Measurements from ENCODE around the gene L2HGDH.
A peak's percentile ranks its signal among the peaks of the same experiment; 100 is the strongest.
"Not testable (repeated sequence)": the region's sequence is repeated elsewhere in the genome, so short reads cannot be mapped to it uniquely, and the experiment has no call there.

L2HGDH gene

DNA sequence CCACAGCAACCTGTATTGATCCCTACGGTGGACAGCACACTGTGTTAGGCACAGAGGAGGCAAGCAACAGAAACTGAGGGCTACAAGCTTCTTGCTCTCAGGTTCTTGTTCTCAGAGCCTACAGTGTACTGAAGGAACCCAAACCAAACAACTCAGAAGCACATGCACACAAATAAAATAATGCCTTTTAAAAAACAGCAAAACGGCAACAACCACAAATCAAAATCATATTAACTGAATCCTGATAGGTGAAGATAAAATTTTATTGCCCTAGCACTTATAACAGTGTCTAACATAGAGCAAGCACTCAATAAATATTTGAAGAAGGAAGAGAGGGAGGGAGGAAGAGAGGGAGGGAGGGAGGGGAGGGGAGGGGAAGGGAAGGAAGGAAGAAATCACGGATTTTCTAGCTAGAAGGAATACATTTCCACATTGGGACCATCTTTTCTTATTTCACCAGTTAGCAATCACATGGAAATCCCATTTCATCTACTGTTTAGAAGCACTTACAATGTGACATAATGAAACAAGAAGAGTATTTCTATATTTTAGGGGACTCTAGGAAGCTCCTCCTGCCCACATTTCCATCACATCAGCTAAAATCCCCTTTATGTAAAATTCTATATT is 27.3 kb upstream of the L2HGDH start:
- no peak for DNase-seq (ENCODE audit: low read depth)

DNA sequence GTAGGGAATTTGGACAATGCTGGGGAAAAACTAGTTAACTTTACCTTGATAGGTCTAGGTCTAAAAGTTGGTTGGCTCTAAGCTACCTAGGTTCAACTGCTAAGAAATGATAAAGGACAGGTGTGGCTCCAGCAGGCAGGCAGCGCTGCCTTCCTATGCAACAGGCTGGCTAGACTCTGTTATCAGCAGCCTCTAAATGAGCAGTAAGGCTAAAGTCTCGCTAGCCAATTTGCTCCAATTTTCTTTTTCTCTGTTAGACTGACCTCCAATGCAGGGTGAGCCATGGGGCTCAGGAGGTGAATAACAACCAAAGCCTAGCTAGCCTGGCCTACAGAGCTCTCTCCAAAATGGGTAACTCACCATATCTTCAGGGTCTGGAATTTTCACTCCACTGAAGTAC is 26.6 kb upstream of the L2HGDH start:
- DNase-seq (ENCODE audit: low read depth), result no peak

DNA sequence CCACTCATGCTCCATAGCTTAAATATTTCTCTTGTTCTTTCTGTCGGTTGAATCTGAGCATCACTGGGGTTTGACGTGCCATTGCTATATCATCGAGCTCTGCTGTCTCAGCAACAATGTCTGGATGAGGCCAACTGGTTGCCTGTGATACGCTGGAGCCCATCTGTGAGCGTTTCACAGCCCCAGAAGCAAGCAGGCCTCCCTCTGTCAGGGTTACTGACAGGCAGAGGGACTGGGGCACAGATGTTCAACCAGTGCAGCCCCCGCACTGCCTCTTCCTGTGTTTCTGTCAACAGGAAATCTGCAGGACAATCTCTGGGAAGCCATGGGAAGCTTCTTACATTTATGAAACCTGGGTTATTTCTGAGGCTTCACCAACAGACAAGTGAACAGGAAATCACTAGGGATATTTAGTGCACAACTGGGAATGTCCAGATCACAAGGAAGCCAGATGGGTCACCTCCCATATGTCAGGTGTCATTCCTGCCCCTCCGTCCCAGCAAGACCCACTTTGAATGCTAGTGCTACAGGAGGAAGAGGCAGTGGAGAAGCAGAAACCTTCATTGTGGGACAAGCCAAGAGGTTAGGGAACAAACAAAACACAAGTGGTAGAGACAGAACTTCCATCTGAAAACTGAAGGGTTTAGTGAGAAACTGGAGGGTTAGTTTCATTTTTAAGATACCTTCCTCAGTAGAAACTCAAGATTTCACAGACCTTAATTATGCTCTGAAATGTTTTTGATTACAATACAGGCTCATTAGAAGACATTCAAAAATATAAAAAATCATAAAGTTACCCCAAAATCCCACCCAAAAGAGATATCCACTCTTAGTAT is 24.2 kb upstream of the L2HGDH start:
- DNase-seq (ENCODE audit: low read depth), result no peak

DNA sequence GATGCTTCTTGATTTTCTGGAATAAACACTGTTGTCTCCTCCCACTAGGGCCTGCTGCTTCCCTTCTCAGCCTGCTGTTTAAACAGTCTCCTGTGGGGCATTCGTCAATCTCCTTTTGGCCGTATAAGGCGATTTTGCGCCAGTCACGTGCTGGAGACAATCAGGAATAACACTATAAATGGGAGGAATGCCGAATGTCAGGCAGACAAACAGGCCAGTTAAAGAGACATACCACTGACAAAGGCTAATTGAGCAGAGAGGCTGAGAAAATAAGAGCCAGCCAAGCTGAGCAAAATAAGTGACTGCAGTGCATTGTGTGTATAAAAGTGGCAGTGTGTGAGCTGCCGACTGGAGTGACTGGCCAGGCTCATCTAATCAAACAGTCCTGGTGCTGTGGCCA is 23.4 kb upstream of the L2HGDH start:
- DNase-seq (ENCODE audit: low read depth), result no peak

DNA sequence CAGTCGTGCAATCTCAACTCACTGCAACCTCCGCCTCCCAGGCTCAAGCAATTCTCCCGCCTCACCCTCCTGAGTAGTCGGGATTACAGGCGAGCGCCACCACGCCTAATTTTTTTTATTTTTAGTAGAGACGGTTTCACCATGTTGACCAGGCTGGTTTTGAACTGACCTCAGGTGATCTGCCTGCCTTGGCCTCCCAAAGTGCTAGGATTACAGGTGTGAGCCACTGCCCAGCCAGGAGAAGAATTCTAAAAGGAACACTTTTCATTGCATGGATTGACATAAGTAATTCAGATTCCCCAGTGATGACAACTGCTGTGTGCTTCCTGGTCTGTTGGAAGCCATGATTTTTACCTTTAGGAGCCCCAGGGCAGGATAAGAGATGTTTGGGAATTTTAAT is 22.2 kb upstream of the L2HGDH start:
- no peak for DNase-seq (ENCODE audit: low read depth)

DNA sequence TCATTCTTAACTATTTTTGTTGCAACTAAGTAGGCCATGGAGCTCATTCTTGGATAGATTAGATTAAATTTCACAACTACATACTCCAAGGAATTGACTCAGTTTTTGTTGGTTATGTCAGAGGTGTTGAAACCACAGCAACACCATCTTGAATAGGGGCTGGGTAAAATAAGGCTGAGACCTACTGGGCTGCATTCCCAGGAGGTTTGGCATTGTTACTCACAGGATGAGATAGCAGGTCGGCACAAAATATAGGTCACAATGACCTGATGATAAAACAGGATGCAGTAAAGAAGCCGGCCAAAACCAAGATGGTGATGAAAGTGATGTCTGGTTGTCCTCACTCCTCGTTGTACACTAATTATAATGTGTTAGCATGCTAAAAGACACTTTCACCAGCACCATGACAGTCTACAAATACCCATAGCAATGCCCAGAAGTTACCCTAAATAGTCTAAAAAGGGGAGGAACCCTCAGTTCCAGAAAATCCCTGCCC is 21.0 kb upstream of the L2HGDH start:
- no peak for DNase-seq (ENCODE audit: low read depth)

DNA sequence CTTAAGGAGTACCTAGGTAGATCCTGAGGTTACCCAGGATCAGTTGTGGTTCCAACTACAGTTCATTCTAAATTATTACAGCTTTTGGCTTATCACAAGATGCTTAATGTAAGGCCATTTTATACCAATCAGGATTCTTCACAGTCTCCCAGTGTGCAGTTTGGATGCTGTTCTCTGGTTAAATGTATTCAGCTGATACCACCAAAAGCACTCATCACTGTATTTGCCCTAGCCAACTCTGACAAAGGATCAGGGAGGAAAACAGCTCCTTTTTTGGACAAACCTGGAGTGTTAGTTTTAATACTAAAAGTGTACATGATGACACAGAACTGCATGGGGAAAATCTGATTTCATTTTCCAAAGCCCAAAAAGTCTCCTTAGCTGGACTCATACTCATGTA is 19.6 kb upstream of the L2HGDH start:
- no peak for DNase-seq (ENCODE audit: low read depth)

DNA sequence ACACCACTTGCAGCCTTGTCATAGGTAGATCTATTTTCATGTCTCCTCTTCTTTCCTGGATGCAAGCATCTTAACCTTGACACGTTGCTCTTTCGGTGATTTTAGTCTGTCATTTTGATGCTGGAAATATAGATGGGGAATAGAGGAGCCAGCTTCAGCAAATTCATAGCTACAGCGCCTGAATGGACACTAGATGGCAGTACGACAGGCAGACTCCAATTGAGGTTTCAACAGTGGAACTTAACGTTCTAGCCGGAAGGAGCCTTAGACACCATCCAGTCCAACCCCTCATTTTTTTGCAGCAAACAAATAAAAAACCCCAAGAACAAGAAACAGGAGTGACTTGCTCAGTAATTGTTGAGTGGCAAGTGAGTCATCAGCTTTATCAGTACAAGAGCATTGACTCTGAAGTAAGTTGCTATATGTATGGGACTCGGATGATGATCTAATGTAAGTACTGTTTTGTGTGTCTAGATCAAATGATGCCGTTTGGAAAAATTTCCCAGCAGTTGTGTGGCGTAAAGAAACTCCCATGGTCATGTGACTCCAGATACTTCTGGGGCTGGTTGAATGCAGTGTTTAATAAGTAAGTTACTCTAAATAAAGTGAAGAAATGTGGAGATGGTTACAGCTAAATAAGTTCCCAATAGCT is 9.1 kb upstream of the L2HGDH start:
- DNase-seq (ENCODE audit: low read depth), result peak; percentile 56

DNA sequence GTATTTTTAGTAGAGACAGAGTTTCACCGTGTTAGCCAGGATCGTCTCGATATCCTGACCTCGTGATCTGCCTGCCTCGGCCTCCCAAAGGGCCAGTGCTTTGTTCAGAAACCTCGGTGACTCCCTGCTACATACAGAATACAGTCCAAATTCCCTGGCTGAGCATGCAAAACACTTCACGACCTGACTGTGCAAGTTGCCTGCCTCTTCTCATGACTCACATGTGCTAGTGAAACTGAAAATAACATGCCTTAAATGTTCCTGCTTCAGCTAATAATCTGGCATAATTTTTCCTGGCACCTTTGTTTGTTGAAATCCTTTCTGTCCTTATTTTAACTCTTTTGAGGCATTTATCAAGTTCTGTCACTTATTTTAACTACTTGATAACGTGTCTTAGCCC is 8.3 kb upstream of the L2HGDH start:
- DNase-seq (ENCODE audit: low read depth), result no peak

DNA sequence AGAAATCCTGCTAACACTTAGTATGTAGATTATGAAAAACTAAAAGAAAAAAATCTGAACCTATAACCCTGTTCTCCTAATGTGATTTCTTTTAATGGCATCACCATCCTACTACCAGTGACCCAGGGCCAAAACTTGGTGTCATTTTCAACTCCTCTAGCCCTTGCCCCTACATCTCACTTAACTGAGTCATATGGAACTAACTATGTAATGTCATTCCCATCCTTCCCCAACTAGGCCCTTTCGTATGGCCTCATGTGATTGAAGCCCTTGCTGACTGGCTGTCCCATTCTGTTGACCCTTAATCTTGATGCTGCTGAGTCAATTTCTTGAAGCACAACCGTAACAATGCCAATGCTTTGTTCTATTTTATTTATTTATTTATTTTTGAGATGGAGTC is 7.7 kb upstream of the L2HGDH start:
- DNase-seq (ENCODE audit: low read depth), result no peak

DNA sequence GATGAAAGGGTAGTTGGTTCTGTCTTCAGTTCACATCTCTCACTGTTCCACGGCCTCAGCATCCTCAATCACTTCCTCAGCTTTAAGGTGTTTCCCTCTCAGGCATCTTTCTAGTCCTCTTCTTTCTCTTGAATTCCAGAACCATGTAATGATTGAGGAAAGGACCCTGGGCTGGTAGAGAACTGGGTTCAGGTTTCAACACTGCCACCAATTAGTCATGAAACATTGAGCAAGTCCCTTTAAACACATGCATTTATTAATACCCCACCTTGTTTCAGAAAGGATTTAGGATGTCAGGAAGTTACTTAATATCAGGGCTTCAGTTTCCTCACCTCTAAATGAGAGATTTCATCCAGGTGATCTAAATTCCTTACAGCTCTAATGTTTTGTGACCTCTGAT is 7.3 kb upstream of the L2HGDH start:
- no peak for DNase-seq (ENCODE audit: low read depth)

DNA sequence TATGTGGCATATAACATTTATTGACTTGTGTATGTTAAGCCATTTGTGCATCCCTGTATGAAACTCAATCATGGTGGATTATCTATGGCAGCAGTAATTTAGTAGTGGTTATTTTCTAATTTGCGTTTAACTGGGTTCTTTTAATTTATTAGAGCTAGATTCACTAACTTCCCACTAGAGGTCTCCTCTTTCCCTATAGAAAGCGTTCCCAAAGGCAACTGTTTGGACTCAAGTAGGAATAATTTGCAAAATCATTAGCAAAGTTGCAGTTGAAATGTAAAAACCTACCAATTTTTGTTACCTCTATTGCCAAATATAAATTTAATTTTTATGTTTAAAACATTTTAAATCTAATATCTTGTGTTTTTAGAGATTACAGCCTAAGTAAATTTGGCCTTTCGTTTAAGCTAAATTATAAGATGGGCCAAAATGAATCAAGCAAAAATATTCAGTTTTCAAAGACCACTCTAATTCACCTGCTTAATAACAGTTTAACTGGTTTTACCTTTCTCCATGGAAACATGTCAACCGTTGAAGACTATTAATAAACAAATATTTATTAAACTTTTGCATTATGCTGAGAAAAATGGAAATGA is 6.1 kb upstream of the L2HGDH start:
- DNase-seq (ENCODE audit: low read depth), result no peak

DNA sequence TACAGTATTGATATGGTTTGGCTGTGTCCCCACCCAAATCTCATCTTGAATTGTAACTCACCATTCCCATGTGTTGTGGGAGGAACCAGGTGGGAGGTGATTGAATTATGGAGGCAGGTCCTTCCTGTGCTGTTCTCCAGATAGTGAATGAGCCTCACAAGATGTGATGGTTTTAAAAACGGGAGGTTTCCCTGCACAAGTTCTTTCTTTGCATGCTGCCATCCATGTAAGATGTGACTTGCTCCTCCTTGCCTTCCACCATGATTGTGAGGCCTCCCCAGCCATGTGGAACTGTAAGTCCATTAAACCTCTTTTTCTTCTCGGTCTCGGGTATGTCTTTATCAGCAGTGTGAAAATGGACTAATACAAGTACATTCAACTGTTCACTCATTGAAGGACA is 2.1 kb upstream of the L2HGDH start:
- not testable (repeated sequence) for DNase-seq (ENCODE audit: low read depth)

DNA sequence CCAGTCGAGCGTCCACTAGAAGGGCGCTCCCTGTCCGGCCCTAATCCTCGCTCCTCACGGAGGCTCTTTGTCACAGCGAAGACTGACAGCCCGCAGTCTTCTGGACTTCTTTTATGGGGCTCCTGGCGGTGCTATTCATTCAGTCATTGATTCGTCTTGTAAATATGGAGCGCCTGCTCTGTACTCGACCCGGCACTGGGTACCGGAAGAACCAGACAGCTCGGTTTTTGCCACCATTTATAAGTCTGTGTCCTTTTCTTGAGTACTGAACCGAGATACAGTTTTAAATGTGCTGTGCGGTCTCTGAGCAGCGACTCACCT is 665 bp upstream of the L2HGDH start:
- peak; percentile 47 for DNase-seq (ENCODE audit: low read depth)

DNA sequence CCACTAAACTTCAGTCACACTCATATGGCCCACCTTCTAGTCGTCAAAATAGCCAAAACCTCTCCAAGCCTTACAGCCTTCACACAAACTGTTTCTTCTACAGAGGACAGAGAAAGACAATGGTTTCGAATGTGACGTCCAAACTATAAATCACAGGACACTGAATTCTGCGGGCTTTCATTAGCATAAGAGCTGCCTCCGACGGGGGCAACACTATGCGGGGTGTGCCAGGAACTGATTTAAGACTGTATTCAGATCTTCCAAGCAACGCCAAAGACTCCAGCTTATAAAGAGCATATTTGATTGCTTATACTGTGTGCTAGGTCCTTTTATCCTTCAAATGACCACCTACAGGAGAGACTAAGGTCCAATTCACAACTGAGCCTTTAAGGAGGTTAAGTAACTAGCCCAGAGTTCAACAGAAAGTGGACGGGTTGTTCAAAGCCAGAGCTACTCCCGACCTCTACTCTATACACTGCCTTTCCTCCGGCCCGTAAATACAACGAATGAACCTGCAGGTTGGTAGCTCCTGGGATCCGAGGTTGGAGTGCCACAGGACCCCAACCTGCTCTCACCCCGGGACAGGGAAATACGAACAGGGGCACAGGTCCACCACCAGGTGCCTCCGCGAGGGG is 575 bp downstream of the L2HGDH start:
- DNase-seq (ENCODE audit: low read depth), result no peak

DNA sequence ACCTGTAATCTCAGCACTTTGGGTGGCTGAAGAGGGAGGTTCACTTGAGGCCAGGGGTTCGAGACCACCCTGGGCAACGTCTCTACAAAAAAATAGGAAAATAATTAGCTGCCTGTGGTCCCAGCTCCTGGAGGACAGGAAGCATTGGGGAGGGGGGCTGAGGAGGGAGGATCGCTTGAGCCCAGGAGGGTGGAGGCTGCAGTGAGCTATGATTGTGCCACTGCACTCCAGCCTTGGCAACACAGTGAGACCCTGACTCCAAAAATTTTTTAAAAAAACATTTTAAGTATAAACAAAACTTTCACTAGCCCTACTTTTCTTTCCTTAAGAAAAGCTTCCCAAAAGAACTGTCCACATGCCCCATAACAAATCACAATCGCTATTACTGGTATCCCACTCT is 1.6 kb downstream of the L2HGDH start:
- DNase-seq (ENCODE audit: low read depth), result no peak

DNA sequence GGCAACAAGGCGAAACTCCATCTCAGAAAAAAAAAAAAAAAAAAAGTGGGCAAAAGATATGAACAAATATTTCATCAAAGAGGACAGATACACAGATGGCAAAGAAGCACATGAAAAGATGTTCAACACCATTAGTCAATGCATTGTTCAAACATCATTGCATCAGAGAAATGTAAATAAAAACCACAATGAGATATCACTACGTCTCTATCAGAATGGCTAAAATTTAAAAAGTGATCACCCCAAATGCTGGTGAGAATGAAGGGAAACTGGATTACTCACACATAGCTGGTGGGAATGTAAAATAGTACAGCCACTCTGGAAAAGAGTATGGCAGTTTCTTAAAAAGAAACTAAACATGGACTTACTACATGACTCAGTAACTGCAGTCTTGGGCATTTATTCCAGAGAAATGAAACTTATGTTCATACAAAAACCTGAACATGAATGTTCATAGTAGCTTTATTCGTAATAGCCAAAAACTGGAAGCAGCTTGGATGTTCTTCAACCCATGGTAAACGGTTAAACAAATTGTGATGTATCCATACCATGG is 3.6 kb downstream of the L2HGDH start:
- no peak for DNase-seq (ENCODE audit: low read depth)

DNA sequence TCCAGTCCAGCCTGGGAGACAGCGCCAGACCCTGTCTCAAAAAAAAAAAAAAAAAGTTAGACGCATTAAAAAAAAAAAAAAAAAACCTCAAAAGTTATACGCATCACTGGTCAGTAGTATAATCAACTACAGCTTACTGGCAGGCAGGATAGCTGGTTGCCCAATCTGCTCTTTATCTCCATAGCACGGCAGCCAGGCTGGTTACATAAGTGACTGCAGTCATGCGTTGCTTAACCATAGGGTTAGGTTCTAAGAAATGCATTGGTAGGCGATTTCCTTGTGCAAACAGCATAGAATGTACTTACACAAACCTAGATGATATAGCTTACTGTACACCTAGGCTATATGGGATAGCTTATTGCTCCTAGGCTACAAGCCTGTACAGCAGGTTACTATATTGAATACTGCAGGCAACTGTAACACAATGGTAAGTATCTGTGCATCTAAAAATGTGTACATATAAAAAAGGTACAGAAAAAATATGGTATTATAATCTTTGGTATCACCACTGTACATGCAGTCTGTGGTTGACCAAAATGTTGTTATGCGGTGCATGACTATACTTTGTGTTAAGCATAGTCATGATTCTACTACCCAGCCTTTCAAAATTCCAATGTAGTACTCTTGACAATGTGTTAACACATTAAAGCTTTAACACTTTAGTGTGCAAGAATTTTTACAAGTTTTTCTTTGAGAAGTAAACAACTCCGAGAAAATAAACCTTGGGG is 8.1 kb downstream of the L2HGDH start:
- no peak for DNase-seq (ENCODE audit: low read depth)

DNA sequence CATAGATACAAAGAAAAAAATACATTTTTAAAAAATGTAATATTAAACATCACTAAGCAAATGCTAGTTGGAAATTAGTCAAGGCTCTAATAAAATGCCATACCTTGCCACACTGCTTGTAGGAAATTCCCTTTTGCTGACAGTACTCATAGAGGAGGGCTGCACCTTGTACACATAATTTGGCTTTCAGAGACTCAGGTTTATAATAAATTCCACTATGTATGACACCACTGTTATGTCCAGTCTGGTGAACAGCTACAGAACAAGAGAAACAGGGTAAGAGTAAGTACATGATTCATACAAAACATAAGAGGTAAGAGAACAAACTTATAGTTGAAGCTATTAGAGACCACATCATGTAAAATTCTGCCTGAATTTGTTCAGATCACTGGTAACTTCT is 10.1 kb downstream of the L2HGDH start:
- no peak for DNase-seq (ENCODE audit: low read depth)

DNA sequence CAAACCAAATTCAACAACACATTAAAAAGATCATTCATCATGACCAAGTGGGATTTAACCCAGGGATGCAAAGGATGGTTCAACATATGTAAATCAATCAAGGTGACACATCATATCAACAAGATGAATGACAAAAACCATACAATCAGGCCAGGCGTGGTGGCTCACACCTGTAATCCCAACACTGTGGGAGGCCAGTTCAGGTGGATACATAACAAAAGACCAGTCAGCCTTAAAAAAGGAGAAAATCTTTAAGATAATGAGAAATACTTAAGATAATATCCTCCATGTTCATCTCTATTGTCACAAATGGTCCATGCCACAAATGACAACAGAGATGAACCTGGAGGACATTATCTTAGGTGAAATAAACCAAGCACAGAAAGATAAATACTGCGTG is 12.4 kb downstream of the L2HGDH start:
- no peak for DNase-seq (ENCODE audit: low read depth)

DNA sequence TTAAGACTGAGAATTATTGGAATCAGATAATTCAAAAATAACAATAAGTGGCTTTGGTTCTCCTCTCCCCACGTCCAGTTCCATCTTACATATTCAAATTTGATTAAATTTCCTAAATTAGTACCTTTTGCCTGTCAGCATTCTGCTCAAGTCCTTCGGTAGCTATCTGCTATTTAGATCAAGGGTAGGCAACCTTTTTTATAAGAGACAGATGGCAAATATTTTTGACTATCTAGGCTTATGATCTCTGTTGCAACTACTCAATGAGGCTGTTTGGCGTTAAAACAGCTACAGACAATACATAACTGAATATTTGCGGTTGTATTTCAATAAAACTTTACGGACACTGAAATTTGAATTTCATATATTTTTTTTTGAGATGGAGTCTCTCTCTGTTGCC is 21.7 kb downstream of the L2HGDH start:
- DNase-seq (ENCODE audit: low read depth), result no peak
